ENCODE measurements around the gene SLC46A2.

Gene SLC46A2

DNA sequence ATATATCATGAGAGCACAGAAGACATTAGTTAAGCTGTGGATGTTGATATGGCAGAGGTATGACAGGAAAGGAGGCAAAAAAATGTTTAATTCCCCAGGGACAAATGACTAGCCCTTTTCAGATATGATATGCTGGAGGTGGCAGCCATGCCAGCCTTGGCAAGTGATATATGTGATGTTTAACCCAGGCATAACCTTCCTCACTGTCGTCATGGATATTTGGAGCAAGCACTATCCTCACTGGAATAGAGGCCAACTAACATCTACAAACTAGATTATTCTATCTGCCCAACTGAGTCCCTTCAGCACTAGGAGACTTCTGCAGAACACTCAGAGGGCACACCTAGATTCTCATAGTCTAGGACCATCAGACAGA is 27.3 kb upstream of the SLC46A2 start:
- intact Hi-C loops (cut with DNase I; ENCODE audit: low total_unique reads) = no loop called here
- no peak overlapping the region for H3K4me3 ChIP-seq
- no peaks in the 10 kb centered on the region for H3K36me3 ChIP-seq
- H3K9me3 ChIP-seq = no peaks in the 10 kb centered on the region
- DNase-seq = no peak
- TF ChIP-seq, protein P1, sequence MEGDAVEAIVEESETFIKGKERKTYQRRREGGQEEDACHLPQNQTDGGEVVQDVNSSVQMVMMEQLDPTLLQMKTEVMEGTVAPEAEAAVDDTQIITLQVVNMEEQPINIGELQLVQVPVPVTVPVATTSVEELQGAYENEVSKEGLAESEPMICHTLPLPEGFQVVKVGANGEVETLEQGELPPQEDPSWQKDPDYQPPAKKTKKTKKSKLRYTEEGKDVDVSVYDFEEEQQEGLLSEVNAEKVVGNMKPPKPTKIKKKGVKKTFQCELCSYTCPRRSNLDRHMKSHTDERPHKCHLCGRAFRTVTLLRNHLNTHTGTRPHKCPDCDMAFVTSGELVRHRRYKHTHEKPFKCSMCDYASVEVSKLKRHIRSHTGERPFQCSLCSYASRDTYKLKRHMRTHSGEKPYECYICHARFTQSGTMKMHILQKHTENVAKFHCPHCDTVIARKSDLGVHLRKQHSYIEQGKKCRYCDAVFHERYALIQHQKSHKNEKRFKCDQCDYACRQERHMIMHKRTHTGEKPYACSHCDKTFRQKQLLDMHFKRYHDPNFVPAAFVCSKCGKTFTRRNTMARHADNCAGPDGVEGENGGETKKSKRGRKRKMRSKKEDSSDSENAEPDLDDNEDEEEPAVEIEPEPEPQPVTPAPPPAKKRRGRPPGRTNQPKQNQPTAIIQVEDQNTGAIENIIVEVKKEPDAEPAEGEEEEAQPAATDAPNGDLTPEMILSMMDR (IDR thresholded peaks at IDR 0.05) = no peak
- no peak overlapping the region for H3K27ac ChIP-seq
- H3K4me1 ChIP-seq = no peaks in the 10 kb centered on the region
- no peaks in the 10 kb centered on the region for H3K27me3 ChIP-seq

DNA sequence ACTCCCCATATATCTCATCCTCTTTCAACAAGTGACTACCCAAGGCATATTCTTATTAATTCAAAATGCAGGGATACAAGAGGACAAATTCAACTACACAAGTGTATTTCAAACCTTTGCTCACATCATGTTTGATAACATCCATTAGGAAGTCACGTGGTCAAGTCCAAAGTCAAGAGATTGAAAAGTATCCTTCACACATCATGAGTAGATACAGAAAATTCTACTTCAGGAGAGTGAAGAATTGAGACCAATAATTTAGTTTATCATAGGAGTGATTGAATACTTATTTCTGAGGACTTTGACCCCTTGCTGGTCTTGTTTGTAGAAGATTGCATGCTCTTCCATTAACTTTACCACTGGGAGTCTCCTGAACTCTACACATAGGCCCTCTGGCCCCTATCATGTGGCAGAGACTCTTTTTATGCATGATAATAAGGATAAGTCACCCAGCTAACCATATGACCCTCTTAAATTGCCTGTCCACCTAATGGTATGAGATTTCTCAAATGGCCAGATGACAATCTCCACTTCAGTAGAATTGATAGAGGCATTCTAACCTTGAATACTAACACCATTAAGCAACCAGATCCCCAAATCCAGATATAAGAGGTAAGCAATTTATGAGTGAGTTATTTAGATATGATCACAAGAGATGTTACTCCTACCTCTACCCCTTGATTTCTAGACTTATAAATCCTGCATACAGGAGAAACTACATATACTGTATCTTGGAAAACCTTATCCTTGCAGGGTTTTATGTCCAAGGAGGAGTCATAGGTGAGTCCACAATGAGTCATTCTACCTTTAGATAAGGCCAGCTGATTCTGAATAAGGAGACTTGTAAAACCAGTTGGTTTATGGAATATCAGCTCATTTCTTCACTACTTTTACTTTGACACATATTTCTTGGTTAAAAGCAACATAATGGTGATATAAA is 26.6 kb upstream of the SLC46A2 start:
- TF ChIP-seq, protein P1 (IDR thresholded peaks at IDR 0.05) = no peak
- no peaks in the 10 kb centered on the region for H3K27me3 ChIP-seq
- no peak overlapping the region for H3K27ac ChIP-seq
- no peak overlapping the region for H3K4me3 ChIP-seq
- H3K36me3 ChIP-seq = no peaks in the 10 kb centered on the region
- no peaks in the 10 kb centered on the region for H3K9me3 ChIP-seq
- intact Hi-C loops (cut with DNase I; ENCODE audit: low total_unique reads) = no loop called here
- H3K4me1 ChIP-seq = no peaks in the 10 kb centered on the region
- DNase-seq = no peak

DNA sequence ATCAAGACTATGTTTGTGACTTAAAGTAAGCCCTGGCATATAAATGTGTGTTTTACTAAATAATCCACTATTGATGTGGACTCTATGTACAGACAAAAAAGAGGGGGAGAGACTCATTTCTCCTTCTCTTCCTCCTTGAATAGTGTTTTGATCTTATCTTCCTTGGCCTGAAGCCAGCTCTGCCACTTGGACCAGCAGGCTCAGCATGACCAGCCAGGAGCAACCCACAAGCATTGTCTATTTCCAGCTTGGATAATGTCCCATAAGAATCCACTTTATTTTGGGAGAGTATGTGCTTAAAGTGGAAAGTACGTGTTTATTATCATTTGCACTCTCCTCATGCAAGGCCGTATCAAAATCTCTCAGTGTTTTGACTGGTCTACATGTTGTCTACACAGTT is 23.8 kb upstream of the SLC46A2 start:
- Histone ChIP-seq H3K36me3 (no peaks in the 10 kb centered on the region), H3K27me3 (no peaks in the 10 kb centered on the region), H3K9me3 (no peaks in the 10 kb centered on the region), H3K27ac (no peak overlapping the region), H3K4me3 (no peak overlapping the region), H3K4me1 (no peaks in the 10 kb centered on the region)
- DNase-seq = no peak
- intact Hi-C loops (cut with DNase I; ENCODE audit: low total_unique reads) = no loop called here
- TF ChIP-seq, protein P1 (IDR thresholded peaks at IDR 0.05) = no peak

DNA sequence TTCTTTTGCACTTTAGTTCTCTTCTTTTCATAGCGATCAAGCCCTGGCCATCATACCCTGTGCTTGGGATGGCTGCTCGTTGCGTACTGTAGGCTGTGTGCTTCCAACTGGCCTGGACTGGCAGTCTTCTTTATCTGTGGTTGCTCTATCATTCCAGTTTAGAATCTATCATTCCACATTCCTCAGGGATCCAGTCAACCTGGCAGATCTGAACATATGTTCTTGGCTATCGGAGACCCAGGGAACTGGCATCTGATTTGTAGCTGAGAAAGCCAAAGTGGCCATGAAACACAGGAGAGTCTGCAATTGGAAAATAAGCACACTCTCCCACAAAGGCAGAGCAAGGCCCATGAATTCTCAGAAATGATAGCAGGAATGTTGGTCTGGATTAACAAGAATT is 22.6 kb upstream of the SLC46A2 start:
- H3K27me3 ChIP-seq = no peaks in the 10 kb centered on the region
- H3K4me3 ChIP-seq = no peak overlapping the region
- TF ChIP-seq, protein P1 (IDR thresholded peaks at IDR 0.05) = no peak
- H3K36me3 ChIP-seq = no peaks in the 10 kb centered on the region
- no peaks in the 10 kb centered on the region for H3K9me3 ChIP-seq
- no peak for DNase-seq
- intact Hi-C loops (cut with DNase I; ENCODE audit: low total_unique reads) = no loop called here
- H3K4me1 ChIP-seq = no peaks in the 10 kb centered on the region
- no peak overlapping the region for H3K27ac ChIP-seq

DNA sequence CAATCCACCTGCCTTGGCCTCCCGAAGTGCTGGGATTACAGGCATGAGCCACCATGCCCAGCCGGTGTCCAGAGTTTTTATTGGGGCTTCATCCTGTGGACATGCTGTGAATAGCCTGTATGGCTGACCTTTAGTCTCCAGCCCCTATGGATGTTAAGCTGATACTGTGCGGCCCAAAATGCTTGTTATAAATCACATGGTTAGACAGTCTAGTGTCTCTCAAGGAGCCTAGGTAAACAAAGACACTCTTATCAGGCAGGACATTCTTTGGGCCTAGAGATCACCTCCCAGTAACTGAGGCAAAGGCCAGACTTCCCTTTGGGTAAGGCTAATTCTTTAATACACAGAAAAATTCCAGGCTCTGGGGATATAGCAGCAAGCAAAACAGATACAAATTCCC is 22.0 kb upstream of the SLC46A2 start:
- Histone ChIP-seq H3K9me3 (no peaks in the 10 kb centered on the region), H3K4me1 (no peaks in the 10 kb centered on the region), H3K27me3 (no peaks in the 10 kb centered on the region), H3K36me3 (no peaks in the 10 kb centered on the region), H3K27ac (no peak overlapping the region), H3K4me3 (no peak overlapping the region)
- TF ChIP-seq, protein P1 (IDR thresholded peaks at IDR 0.05) = no peak
- intact Hi-C loops (cut with DNase I; ENCODE audit: low total_unique reads) = no loop called here
- DNase-seq = no peak

Data from tibial artery (tissue), 4 donors.